Activated CD4-positive, CD25-positive, alpha-beta regulatory T cell (primary cell): Measurements from ENCODE around the gene FKBP15.
"Not testable (repeated sequence)": the region's sequence is repeated elsewhere in the genome, so short reads cannot be mapped to it uniquely, and the experiment has no call there.

Experiments
- DNase-seq, 4 experiments: peaks; one replicate each; lab custom pipeline; 2025; lab: John Stamatoyannopoulos, UW

FKBP15 gene, protein sequence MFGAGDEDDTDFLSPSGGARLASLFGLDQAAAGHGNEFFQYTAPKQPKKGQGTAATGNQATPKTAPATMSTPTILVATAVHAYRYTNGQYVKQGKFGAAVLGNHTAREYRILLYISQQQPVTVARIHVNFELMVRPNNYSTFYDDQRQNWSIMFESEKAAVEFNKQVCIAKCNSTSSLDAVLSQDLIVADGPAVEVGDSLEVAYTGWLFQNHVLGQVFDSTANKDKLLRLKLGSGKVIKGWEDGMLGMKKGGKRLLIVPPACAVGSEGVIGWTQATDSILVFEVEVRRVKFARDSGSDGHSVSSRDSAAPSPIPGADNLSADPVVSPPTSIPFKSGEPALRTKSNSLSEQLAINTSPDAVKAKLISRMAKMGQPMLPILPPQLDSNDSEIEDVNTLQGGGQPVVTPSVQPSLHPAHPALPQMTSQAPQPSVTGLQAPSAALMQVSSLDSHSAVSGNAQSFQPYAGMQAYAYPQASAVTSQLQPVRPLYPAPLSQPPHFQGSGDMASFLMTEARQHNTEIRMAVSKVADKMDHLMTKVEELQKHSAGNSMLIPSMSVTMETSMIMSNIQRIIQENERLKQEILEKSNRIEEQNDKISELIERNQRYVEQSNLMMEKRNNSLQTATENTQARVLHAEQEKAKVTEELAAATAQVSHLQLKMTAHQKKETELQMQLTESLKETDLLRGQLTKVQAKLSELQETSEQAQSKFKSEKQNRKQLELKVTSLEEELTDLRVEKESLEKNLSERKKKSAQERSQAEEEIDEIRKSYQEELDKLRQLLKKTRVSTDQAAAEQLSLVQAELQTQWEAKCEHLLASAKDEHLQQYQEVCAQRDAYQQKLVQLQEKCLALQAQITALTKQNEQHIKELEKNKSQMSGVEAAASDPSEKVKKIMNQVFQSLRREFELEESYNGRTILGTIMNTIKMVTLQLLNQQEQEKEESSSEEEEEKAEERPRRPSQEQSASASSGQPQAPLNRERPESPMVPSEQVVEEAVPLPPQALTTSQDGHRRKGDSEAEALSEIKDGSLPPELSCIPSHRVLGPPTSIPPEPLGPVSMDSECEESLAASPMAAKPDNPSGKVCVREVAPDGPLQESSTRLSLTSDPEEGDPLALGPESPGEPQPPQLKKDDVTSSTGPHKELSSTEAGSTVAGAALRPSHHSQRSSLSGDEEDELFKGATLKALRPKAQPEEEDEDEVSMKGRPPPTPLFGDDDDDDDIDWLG

DNA sequence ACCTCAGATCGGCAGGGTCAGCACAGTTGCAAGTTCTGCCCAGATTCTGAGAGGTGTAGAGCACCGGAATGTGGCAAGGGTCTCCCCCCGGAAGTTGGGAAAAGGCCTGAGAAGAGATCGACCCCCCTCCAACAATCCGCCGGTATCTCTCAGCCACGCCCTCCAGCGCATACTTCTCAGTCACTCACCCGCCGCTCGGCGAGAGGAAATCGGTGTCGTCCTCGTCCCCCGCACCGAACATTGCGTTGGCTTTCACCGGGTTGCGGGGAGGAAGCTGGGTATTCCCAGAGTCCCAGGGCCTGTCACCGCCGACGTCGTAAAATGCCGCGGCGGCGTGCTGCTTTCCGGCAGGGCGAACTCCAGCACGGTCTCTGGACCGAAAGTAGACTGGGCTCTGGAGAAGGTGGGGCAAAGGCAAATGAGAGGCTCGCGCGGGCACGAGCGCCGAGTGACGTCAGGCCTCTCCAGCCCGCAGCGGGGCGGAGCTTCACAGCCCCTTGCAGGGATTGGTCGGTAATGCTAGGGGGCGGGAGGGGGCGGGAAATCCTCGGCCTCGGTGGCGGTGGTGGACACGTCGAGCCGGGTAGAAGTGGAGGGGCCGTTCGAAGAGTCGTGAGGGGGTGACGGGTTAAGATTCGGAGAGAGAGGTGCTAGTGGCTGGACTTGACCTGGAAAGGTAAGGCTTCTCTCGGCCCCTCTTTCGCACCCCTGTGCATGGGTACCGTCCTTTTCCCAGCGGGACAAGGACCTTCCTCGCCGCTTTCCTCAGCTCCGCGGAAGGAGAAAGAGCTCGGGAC, at the start of gene FKBP15, which contains the start of gene SLC31A1:
Gene FKBP15 (minus strand): TSS at position 275 of the 797 bp plus-strand sequence. CDS start 34 bp downstream, at position 241.
Gene SLC31A1 (plus strand): TSS at position 542 of the 797 bp plus-strand sequence. CDS start 34,605 bp downstream, outside the sequence.
- peak; percentile 90 to 94 (median 91) for DNase-seq

DNA sequence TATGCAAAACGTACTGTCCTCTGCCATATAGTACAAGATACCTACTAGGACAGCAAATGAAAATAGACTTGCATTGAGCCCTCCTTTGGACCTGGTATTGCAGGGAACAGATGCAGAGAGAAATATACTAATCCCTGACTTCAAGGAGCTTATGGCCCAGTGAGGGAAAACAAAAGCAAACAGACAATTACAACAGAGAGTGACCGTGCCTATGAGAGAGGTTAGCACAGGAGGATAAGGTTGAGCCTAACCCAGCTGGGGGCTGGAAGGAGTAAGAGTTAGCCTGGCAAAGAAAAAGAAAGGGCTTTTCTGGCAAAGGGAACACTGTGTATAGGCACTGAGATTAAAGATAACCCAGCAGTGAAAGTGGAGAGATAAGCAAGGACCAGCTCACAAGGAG, 48.8 kb upstream of the FKBP15 start:
- DNase-seq: no peak

DNA sequence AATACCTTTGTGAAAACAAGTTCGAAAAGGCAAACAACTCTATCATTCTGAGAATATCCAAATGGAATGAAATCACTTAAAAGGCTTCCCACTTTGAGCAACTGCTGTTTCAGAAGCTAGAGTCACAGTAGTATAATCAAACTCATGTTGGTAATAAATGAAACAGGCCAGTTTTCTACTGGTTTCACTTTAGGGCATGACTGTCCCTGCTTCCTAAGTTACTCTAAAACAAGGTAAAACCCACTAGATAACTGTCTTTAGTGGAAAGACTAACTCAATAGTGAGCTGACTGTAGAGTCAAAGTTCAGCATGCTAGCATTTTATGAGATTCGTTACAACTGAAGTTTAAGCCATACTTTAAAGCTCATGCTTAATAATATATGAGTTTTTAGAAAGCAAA, 48.3 kb upstream of the FKBP15 start:
- DNase-seq: no peak

DNA sequence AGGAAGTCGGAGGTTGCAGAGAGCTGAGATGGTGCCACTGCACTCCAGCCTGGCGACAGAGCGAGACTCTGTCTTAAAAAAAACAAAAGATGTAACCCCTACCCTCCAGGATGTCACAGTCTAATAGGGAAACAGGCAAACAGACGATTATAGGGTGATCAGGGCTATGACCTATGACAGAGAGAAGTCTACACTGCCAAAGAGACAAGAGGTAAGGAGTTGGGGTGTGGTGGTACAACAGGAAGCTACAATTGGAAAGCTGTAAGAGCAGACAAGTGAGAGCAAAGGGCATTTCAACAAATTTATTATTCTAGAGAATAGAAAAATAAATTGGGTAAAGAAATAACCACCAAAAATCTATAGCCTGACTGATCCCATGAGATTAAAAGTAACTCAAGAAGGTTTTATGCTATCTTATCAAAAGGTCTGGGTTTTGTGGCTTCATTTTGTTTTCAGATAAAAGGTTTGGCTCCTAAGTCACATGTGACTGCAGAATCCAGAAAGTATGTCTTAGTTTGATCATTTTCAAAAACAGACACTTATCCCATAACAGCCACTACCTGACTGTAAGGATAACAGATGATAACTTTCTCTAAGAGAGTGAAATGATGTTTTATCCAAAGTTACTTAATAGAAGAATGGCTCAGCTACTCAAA, 47.0 kb upstream of the FKBP15 start:
- DNase-seq: no peak

DNA sequence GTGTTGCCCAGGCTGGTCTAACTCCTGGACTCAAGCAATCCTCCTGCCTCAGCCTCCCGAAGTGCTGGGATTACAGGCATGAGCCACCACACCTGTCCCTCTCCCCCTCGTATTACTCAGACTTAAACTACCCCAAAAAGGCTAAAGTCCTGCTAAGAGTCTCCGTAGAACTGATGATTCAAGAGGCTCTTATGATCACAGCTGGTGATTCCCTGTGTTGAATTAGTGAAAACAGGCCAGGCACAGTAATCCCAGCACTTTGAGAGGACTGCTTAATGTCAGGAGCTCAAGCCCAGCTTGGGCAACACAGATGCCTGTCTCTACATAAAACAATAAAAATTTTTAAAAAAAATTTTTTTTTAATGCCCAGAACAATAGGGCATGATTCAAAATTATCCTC, 45.1 kb upstream of the FKBP15 start:
- no peak for DNase-seq

DNA sequence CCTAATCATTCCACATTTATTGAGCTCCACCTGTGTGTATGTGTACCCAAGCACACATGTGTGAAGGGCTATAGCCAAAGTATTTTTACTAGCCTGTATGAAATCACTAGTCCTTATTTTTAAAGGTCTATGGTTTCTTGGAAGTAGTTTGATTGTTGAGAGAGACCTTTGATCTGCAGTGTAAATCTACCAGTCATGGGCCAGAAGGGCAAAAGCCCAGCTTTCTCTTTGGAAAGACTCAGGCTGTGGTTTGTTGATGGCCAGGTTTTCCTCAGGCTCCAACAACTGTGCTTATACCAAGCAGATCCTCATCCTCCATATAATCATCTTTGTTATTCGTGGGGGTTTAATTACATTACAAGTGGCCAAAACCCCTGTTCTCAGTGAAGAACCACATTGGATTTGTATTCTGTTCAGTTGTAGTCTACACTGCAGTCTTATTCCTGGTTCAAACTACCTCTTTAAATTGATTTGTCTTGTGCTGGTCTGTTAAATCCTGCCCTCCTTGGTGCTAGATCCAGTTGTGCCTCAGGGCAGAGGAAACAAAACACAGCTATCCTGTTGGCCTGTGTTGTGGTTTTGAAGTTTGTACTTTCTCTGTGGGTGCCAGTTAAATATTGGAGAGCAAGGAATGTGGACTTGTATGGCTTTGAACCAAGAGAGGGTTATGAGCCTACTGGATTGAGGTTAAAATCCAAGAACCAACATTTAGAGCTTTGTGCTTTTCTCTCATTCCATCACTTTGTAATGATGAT, 41.0 kb upstream of the FKBP15 start:
- no peak for DNase-seq

DNA sequence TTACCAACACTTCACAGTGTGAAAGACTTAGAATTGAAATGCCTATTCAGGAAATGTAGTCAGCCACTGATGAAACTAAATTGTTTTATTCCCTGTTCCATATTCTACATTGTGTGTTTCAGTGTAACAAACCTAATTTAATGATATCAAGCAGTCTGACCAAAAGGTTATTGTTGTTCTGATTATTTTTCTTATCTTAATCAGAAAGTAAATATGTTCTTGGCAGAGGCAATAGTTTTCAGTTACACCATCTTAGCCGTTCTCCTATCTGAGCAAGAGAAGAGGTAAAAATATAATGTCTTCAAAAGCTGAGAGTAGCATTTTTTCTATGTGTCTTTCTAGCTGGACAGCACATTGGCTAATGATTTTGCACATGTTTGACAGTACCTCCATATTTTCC, 37.2 kb upstream of the FKBP15 start:
- DNase-seq: no peak

DNA sequence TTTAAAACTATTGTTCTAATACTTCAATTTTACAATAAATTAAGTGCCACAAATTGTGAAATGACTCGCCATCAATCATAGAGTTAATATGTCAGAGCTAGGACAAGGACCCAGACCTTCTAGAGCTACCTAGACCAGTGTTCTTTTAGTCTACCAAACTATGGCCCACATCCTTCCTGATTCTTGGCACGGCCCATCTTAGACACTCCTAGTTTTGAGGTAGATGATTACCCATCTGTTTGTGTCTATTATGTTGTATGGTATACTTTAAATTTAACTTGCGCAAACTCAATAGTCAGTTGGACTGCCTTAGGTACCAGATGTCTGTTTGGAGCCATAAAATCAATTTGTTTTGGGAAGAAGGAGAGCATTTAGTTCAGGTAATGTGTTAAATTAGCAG, 36.8 kb upstream of the FKBP15 start:
- DNase-seq: no peak

DNA sequence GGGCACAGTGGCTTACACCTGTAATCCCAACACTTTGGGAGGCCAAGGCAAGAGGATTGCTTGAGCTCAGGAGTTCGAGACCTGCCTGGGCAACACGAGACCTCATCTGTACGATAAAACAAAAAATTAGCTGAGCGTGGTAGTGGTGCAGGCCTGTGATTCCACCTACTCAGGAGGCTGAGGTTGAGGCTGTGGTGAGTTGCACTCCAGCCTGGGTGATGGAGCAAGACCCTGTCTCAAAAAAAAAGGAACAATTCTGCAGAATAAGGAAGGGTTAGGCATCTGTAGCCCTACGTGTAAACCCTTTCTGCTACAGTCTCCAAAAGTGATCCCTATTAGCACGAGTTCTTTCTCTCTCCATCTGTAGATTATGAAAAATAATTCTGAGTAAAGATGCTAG, 34.4 kb upstream of the FKBP15 start:
- DNase-seq: no peak

DNA sequence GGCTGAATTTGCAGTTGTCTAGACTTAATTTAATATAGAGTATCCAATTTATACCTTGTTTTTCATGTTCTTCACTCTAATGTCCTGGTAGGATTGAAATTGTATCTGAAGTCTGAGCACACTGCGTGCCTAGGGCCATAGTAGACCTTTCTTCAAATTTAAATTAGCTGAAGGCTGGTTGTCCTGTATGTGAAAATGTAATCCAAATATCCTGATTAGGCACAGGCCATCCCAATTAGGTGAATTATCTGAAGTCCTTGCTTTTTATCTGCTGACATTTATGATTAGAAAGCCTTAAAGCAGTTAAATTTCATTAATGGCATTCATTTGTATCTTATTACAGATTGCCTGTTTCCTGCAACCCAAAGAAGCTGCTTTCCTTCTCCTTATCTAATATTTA, 33.9 kb upstream of the FKBP15 start:
- DNase-seq: no peak

DNA sequence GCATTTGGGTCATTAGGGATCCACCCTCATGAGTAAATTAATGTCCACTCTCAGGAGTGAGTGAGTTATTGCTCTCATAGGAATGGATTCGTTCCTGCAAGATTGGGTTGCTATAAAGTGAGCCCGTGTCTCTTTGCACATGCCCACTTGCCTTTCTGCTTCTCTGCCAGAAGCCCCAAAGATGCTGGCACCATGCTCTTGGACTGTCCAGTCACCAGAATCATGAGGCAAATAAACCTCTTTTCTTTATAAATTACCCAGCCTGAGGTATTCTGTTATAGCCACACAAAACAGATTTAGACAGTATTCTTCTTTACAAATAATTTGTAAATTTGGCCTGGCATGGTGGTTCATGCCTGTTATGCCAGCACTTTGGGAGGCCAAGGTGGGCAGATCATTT, 29.7 kb upstream of the FKBP15 start:
- no peak for DNase-seq

DNA sequence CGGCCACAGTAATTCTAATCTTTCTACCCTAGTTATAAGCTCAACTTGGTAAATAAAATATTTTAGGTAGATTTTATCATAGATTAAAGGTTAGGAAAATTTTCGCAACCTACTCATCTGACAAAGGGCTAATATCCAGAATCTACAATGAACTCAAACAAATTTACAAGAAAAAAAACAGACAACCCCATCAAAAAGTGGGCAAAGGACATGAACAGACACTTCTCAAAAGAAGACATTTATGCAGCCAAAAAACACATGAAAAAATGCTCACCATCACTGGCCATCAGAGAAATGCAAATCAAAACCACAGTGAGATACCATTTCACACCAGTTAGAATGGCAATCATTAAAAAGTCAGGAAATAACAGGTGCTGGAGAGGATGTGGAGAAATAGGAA, 28.6 kb upstream of the FKBP15 start:
- DNase-seq: not testable (repeated sequence)

DNA sequence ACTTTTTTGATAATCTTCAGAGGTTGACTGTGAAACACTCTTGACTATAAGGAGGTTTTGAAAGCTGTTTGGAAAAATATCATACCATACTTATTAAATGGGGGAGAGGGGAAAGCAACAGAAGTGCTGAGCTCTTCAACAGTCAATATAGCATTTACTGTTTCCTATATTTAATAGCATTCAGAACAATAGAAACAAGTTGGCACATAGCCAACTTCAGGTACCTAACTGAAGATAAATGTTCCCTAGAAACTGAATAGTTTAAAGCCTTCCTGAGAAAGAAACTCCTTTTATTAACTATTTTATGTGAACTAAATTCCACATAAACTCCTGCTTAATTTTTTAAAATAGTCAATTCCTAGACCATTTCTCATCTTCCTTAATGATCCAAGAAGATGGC, 26.6 kb upstream of the FKBP15 start:
- DNase-seq: no peak

DNA sequence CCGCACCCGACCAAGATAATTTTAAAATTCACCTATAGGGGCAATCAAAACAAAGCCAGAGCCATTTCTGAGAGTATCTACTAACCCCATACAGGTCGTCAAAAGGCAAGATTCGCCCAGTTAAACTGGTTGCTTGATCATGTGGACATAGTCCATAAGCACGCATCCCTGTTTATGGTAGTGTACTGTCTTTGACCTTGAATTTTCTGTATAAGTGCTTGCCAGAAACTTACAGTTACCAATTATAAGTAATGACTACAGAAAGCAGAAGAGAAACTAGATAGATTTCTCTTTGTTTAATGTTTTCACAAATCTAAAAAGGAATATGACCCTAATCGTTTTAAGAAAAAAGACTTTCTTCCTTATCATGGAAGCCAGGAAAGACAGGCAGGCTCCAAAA, 25.9 kb upstream of the FKBP15 start:
- DNase-seq: no peak

DNA sequence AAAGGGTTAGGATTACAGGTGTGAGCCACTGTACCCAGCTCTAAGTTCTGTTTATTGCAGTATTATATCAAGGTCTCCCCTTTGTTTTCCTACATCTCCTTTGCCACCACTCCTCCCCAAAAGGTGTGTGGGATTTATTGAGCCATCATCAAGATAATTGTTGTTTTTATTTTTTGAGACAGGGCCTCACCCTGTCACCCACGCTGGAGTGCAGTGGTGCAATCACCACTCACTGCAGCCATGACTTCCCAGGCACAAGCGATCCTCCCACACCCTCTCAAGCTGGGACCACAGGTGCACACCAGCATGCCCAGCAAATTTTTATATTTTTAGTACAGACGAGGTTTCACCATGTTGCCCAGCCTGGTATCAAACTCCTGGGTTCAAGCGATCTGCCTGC, 24.8 kb upstream of the FKBP15 start:
- DNase-seq: no peak

DNA sequence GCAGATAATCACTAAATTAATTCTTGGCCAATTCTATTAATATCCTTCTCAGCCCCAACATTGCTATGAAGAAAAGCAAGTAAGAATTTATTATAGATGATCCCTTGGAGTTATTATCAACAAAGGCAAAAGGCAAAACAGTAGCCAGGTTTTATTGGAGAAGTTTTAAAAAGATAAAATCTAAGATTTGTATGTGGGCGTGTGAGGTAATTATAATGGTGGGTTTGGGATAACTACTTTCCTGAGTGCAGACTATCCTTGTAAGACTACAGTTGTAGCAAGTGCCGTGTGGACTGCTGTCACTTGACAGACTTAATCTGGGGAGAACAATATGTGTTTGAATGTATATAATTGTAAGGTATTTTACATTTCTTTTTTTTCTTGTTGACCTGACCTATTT, 23.5 kb upstream of the FKBP15 start:
- DNase-seq: no peak

DNA sequence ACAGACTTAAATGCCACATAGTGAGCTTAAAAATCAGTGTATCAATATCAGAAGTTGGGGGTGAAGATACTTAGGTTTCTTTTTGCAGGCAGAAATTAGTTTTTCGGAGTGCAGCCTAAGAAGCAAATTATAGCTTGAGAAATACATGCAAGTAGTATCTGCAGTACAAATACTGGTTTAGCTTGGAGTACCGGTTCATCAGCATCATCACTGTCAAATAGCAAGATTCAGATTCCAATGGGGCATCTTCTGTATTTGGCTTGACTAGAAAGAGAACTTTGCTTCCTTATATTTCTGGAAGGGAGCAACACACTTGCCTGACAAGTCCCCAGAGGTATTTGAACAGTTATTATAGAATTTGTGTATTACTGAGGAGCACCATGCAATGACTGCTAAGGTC, 20.1 kb upstream of the FKBP15 start:
- no peak for DNase-seq

DNA sequence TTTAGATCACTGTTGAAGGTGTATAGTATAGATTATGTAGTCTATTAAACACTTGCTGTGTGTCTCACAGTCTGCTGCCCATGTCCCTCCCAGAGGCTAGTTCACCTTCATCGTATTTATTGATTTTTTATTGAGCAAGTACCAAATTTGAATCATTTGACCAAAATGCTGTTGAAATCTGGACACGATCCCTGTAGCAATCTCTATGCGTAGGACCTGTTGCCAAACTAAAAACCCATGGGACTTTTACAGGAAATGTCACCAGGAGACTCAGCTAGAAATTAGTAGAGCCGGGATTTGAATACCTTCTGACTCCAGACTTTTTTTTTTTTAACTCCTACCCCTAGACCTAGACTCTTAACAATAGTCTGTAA, 17.8 kb upstream of the FKBP15 start:
- DNase-seq: no peak

DNA sequence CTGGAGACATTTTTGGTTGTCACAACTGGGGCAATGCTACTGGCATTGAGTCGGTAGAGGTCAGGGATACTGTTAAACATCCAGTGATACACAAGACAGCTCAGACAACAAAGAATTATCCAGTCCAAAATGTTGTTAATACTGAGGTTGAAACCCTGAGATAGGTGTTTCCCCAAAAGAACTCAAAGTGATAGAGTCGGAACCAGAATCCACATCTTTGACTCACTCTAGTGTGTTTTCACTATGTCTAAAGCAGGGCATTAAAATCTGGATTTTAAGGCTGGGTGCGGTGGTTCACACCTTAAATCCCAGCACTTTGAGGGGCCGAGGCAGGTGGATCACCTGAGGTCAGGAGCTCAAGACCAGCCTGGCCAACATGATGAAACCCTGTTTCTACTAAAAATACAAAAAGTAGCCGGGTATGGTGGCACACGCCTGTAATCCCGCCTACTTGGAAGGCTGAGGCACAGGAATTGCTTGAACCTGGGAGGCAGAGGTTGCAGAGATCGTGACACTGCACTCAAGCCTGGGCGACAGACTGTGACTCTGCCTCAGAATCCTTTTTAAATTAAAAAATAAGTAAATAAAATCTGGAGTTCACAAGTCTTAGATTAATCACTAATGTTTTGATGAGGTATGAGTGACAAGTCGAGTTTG, 17.3 kb upstream of the FKBP15 start:
- no peak for DNase-seq

DNA sequence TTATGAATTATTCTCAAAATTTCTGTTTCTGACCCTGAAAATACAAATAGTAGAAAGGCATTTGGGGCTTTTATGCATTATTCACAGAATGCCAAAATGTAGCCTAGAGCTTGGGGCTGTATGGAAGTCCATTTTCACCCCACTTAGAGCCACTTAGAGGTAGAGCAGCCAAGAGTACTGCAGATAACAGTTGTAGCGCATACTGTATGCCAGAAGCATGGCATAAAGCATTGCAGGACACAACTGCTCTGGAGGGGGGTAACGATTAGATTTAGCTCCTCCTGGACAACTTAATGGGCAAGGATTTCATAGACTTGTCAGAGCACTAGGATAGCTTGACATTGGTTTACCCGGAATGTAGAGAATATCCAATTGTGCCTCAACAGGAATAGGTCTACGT, 15.9 kb upstream of the FKBP15 start:
- DNase-seq: no peak
